ENCODE data around the gene NEDD4.

The NEDD4 gene

DNA sequence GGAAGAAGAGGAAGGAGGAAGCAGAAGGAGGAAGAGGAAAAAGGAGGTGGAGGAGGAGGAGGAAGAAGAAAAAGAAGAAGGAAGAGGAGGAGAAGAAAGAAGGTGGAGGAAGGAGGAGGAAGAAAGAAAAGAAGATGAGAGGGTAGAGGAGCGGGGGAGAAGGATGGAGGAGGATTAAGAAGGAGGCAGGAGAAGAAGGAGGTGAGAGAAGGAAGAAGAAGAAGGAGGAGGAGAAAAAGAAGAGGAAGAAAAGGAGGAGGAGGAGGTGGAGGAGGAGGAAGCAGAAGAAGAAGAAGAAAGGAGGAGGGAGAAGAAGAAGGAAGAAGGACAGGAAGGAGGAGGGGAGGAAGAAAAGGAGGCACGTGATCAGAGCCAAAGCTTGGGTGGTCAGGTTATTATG lies 213.1 kb downstream of the NEDD4 start:
- DNase-seq (ENCODE audit: low read depth, low spot score): no peak

DNA sequence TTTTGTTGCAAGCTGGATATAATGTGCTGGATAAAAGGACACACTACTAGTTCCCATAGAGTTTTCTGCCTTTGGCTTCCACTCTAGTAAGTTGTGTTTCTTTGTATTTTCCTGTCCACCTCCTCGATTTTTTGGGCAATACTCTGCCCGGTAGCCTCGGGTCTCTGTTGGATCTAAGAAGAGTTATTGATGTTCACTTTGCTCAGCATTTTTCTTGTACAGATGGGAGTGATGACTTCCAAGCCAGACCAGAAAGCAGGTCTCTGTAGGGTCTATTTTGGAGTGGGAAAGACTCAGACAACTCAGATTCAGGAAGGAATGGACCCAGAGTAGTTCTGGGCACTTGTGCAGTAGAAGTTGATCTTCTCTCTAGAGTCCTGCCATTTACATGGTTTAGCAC lies 214.5 kb downstream of the NEDD4 start:
- DNase-seq (ENCODE audit: low read depth, low spot score): no peak
